ENCODE data around the gene RTN4. TPM values are rescaled to one million over a fixed set of nuclear protein-coding genes. Genes with fewer than 3 reads are reported as not detected.

RTN4 gene
- total RNA-seq, 2 donors from 2014 or later = 199 to 280 TPM

DNA sequence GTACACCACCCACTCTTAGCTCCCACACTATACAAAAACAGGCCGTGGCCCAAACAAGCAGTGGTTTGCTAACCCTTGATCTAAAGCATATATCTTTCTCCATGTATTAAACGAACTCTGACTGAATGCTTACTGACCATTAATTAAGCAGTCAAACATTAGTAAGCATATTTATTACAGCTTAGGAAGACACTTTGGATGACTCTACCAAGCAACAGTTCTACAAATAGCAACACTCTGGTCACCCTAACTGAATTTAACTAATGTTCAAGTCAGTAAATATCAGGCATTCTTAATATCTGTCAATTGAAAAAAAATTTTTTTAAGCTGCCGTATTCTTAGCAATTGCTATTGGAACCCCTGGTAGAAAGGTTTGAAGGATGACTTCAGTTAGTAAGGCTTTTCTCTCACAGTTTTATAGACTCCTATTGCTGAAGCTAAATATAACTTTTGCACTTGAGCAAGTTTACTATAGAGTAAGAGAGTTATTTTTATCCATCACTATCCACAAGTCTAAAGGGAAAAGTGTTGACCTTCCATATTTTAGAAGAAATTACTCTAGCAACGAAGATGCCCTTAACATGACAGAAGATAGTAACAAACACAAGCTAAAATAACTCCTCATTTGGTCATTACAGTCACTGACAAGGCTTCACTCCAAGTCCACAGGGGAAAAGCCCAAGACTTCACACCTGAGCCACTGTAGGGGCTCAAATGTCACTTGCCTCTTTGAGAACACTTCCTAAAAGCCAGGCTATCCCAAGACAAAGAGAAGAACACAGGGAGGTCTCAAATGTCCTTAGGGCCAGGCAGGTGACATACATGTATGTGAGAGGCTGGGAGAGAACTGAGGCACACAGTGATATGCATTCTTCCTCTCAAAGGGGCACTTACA is 74.4 kb downstream of the RTN4 start:
- intact Hi-C loops (cut with DNase I) = no loop called here
- H3K4me1 ChIP-seq = no peaks in the 10 kb centered on the region
- no peak overlapping the region for H3K27ac ChIP-seq
- DNase-seq = no peak
- no peak overlapping the region for H3K9ac ChIP-seq (ENCODE audit: low read depth in 2 of 2, low read length in 2 of 2)
- peaks cover 5% of the 10 kb centered on the region for H3K36me3 ChIP-seq
- H3K4me3 ChIP-seq = no peak overlapping the region
- TF ChIP-seq, protein P1, sequence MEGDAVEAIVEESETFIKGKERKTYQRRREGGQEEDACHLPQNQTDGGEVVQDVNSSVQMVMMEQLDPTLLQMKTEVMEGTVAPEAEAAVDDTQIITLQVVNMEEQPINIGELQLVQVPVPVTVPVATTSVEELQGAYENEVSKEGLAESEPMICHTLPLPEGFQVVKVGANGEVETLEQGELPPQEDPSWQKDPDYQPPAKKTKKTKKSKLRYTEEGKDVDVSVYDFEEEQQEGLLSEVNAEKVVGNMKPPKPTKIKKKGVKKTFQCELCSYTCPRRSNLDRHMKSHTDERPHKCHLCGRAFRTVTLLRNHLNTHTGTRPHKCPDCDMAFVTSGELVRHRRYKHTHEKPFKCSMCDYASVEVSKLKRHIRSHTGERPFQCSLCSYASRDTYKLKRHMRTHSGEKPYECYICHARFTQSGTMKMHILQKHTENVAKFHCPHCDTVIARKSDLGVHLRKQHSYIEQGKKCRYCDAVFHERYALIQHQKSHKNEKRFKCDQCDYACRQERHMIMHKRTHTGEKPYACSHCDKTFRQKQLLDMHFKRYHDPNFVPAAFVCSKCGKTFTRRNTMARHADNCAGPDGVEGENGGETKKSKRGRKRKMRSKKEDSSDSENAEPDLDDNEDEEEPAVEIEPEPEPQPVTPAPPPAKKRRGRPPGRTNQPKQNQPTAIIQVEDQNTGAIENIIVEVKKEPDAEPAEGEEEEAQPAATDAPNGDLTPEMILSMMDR (IDR thresholded peaks at IDR 0.05) = no peak
- no peaks in the 10 kb centered on the region for H3K9me3 ChIP-seq
- H3K27me3 ChIP-seq = no peaks in the 10 kb centered on the region

DNA sequence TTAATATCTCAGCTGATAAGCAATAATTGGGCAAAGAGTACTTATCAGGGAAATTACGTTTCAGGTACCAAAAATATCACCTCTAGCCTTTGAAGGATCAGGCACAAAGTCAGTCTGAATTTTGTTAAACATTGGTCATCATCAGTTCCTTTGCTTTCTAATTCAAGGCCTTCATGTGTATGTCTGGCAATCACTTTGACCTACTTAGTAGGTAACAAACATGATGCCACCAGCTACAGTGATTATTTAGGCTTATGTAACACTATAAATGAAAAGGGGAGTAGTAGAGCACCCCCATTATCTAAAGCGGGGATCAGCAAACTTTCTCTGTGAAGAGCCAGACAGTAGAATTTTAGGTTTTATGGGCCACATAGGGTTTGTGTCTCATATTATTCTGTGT is 75.1 kb downstream of the RTN4 start:
- intact Hi-C loops (cut with DNase I) = no loop called here
- no peaks in the 10 kb centered on the region for H3K27me3 ChIP-seq
- peaks cover 5% of the 10 kb centered on the region for H3K36me3 ChIP-seq
- no peaks in the 10 kb centered on the region for H3K4me1 ChIP-seq
- DNase-seq = no peak
- H3K4me3 ChIP-seq = no peak overlapping the region
- H3K9me3 ChIP-seq = no peaks in the 10 kb centered on the region
- TF ChIP-seq, protein P1 (IDR thresholded peaks at IDR 0.05) = no peak
- H3K27ac ChIP-seq = no peak overlapping the region
- no peak overlapping the region for H3K9ac ChIP-seq (ENCODE audit: low read depth in 2 of 2, low read length in 2 of 2)

DNA sequence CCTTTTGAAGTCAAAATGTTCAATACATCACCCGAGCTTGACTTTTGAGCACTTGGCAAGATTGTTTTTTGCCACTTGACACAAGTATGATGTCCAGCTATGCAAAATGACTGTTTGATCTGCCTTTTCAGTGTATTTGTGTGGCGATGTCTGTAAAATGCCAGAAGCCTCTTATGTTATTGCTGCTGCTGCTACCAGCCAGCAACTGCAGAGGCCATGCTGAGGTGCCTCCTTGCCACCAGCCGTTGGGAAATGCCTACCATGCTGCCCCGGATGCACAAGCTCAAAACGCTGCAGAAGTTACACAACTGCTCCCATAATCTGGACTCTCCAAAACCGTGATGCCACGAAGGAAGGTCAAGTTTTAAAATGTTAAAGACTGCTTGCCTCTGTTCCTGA is 80.3 kb downstream of the RTN4 start:
- DNase-seq = no peak
- H3K36me3 ChIP-seq = peaks cover 5% of the 10 kb centered on the region
- no peak overlapping the region for H3K9ac ChIP-seq (ENCODE audit: low read depth in 2 of 2, low read length in 2 of 2)
- no peaks in the 10 kb centered on the region for H3K9me3 ChIP-seq
- intact Hi-C loops (cut with DNase I) = no loop called here
- H3K4me1 ChIP-seq = no peaks in the 10 kb centered on the region
- H3K27ac ChIP-seq = no peak overlapping the region
- TF ChIP-seq, protein P1 (IDR thresholded peaks at IDR 0.05) = no peak
- H3K27me3 ChIP-seq = no peaks in the 10 kb centered on the region
- H3K4me3 ChIP-seq = no peak overlapping the region

DNA sequence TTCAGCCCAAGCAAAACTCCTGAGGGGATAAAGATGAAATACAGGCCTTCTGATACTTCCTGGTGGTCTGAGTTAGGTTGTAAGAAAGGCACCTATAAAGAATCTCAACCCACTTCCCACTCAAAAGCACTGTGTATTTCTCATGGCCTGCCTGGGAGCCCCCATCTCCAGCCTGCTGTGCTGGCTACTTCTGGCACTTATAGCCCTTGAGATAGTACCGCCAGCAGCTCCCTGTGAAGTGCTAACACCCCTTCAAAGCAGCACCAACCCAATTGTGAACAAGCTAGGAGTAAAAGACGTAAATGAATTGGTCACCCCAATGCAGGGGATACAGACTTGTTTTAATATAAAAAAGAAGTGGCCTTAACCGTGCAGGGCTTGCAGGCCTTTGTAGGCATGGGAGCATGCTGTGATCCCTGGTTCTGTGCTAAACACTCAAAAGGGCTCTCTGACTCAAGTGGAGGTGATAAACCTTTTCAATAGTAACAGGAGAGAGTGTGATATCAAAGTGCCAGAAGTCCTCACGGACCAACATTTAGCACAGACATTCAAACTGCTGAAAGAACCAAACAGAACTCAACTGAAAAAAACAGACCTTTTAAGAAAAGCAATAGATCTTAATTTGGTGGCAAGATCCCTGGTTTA is 80.8 kb downstream of the RTN4 start:
- Histone ChIP-seq H3K4me1 (no peaks in the 10 kb centered on the region), H3K4me3 (no peak overlapping the region), H3K27me3 (no peaks in the 10 kb centered on the region), H3K36me3 (peaks cover 5% of the 10 kb centered on the region), H3K9ac (ENCODE audit: low read depth in 2 of 2, low read length in 2 of 2) (no peak overlapping the region), H3K9me3 (no peaks in the 10 kb centered on the region), H3K27ac (no peak overlapping the region)
- TF ChIP-seq, protein P1 (IDR thresholded peaks at IDR 0.05) = no peak
- intact Hi-C loops (cut with DNase I) = no loop called here
- no peak for DNase-seq

DNA sequence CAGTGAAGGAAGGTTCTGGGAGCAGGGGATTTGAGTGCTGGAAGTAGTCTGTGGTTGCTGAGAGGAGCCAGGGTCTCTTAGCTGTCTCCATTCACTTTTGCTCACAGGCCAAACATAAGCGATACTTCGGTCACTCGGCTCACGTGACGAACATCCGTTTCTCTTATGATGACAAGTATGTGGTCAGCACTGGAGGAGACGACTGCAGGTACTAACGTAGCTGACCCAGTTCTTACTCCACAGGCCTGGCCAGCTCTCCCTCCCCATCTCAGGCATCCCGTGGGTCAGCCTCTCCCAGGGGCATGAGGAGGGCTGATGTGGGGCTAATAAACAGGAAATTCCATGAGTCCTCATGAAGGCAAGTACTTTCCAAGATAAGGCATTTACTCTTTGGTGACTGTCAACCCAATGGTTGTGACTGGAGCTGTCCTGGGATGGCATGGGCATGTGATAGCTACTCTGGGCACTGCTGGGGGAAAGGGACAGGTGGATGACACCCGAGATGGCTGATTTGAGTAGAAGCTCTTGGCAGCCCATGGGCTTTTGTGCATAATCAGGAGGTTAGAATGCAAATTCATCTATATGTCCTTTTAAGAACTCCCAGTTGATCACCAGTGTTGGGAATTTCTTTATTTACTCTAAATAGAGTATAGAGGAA is 81.6 kb downstream of the RTN4 start:
- Histone ChIP-seq H3K27ac (no peak overlapping the region), H3K9ac (ENCODE audit: low read depth in 2 of 2, low read length in 2 of 2) (no peak overlapping the region), H3K36me3 (peaks cover 5% of the 10 kb centered on the region), H3K4me3 (no peak overlapping the region), H3K9me3 (no peaks in the 10 kb centered on the region), H3K4me1 (no peaks in the 10 kb centered on the region), H3K27me3 (no peaks in the 10 kb centered on the region)
- TF ChIP-seq, protein P1 (IDR thresholded peaks at IDR 0.05) = no peak
- intact Hi-C loops (cut with DNase I) = no loop called here
- DNase-seq = no peak
